ENCODE measurements around the gene XG.
"Not testable (repeated sequence)": the region's sequence is repeated elsewhere in the genome, so short reads cannot be mapped to it uniquely, and the experiment has no call there.

The XG gene

DNA sequence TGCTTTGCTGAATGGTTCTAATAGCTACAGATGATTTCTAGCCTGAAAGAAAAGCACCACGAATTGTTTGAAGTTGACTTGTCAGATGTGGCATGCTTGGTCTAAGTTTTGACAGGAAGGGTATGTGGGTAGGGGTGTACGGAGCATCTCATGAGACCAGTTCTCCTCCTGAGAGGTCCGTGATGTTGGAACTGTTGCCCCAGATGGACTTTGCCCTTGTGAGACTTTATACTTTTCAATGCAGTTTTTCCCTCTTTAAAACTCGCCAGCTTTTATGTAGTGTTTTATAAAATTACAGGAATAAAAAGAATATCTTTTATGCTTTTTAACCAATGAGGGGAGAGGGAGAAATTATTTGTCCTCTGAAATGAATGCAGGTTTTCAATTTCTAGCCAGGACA, 16.6 kb upstream of the XG start:
- no peak for DNase-seq

DNA sequence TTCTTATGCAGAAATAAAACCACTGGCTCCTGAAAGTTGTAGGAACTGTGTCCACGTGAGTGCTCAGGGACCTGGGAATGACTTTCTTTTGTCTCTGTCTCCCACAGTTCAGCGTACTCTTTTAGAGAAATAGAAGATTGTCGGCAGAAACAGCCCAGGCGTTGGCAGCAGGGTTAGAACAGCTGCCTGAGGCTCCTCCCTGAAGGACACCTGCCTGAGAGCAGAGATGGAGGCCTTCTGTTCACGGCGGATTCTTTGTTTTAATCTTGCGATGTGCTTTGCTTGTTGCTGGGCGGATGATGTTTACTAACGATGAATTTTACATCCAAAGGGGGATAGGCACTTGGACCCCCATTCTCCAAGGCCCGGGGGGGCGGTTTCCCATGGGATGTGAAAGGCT, 11.2 kb upstream of the XG start:
- DNase-seq, result no peak

DNA sequence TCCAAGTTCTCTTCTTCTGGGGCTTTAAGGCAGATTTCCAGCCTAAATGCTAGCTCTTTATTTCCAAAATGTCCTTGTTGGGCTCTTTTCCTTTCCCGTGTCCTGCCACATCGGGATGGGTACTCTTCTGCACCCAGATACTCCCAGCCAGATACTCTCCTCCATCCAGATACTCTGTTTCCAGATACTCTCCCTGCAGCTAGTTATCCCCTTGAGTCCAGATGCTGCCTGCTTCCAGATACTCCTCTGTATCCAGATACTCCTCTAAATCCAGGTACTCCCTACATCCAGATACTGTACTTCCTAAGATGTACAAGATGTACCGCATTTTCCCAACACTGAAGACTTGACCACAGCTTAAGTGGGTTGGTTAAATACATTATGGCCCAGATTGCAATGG, 10.5 kb upstream of the XG start:
- DNase-seq, result no peak

DNA sequence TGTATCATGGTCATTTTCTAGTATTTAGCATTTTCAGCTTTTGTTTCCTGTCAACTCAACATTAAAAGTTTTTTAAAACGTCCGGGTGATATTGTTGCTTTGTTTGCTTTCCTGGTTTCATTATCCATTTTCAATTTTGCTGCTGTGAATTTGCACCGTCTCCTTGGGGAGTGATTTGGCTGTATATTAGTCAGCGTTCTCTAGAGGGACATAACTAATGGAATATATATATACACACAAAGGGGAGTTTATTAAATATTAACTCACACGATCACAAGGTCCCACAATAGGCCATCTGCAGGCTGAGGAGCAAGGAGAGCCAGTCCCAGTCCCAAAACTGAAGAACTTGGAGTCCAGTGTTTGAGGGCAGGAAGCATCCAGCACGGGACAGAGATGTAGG, 5.6 kb upstream of the XG start:
- not testable (repeated sequence) for DNase-seq

DNA sequence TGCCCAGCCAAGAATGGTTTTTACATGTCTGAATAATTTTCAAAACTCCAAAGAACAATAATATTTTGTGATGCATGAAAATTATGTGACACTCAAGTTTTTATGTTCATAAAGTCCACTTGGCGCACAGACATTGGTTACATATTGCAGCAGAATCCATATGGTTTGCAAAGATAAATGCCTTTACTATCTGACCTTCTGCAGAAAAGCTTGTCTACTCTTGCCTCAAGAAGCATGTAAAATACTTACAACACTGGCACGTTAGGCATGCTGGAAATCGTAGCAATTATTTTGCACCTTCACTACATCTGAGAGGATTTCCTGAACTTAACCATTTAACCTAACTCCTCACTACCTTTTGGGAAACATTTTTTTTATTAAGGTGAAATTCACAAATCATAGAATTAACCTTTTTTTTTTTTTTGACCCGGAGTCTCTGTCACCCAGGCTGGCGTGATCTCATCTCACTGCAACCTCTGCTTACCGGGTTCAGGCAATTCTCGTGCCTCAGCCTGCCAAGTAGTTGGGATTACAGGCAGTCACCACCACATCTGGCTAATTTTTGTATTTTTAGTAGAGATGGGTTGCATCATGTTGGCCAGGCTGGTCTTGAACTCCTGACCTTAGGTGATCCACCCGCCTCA, 3.5 kb upstream of the XG start:
- no peak for DNase-seq

DNA sequence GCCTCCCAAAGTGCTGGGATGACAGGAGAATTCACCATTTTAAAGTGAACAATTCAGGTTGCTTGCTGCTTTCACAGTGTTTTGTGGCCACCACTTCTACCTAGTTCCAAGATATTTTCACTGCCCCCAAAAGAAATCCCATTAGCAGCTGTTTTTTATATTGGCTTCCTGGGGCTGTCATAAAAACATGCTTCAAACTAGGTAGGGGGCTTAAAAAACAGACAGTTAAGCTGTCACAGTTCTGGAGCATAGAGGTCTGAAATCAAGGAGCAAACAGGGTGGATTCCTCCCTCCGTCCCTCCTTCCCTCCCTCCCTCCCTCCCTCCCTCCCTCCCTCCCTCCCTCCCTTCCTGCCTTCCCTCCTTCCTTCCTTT, 3.0 kb upstream of the XG start:
- DNase-seq, result no peak

DNA sequence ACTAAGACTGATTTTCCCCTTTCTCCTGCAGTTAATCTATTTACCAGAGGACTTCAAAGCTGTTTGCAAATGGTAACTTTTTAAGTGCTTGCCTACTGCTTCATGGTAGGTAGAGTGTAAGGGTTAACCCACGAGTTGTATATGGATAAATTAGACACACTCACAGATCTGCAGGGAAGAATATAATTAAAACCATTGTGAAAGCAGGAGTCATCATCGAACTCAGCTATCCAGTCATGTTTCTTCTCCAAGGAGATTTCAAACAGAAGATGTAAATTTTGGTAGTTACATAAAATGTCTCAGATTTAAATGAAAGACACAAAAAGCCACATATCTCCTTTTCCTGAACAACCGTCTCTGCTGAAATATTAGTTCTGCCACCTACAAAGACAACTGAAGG, 549 bp upstream of the XG start:
- DNase-seq, result no peak

DNA sequence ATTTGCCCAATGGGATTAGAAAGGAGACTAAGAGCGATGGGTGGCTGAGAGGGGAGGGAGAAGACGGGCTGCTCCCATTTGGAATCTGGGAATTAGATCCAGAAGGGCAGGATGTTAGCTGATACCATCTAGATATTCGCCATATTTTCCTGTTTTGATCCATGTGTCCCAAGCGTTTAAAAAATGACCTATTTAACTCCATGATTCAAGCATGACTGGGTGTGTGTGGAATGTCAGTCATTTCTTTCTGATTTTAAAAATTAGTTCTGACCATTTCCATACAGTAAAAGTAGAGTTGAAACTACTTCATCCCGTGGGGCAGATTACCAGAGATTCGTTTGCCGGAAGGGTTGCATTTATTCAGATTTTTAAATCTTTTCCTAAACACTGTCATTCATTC, 601 bp downstream of the XG start:
- DNase-seq, result not testable (repeated sequence)

DNA sequence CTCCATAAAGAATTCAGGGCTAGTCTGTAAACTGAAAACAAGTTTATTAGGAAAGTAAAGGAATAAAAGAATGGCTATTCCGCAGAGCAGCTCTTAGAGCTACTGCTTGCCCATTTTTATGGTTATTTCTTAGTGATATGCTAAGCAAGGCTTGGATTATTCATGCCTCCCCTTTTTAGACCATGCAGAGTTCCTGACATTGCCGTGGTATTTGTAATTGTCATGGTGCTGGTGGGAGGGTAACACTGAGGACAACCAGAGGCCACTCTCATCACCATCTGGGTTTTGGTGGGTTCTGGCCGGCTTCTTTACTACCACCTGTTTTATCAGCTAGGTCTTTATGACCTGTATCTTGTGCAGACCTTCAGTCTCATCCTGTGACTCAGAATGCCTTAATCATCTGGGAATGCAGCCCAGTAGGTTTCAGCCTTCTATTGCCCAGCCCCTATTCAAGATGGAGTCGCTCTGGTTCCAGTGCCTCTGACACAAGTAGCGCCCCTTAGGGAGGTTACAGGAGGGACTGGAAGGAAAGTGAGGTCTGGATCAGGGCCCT, 3.4 kb downstream of the XG start:
- DNase-seq, result not testable (repeated sequence)

DNA sequence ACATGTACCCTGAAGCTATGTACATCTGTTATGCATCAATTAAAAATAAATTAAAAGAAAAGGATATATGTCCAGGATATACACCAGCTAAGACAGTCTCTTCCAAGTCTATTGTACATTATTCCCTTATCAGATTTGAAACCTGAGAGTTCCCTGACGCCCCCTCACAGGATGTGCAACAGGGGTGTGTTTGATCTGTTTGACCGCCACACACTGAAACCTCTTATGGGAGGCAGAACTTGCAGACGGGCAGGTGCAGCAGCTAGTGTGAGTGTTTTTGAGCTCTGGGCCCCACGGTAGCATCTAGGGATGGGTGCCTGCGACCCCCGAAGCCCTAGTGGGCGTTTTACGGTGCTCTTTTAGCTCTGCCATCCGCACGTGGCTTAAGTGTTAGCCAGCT, 4.7 kb downstream of the XG start:
- no peak for DNase-seq

DNA sequence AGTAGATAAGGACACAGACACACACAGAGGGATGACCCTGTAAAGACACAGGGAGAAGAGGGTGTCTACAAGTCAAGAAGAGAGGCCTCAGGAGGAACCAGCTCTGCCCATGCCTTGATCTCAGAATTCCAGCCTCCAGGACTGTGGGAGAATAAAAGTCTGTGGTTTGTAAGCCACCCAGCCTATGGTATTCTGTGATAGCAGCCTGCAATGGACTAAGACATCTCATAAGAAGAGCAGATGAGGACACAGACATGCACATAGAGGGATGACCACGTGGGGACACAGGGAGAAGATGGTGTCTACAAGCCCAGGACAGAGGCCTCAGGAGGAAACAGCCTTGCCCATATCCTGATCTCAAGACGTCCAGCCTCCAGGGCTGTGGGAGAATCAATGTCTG, 9.4 kb downstream of the XG start:
- no peak for DNase-seq

DNA sequence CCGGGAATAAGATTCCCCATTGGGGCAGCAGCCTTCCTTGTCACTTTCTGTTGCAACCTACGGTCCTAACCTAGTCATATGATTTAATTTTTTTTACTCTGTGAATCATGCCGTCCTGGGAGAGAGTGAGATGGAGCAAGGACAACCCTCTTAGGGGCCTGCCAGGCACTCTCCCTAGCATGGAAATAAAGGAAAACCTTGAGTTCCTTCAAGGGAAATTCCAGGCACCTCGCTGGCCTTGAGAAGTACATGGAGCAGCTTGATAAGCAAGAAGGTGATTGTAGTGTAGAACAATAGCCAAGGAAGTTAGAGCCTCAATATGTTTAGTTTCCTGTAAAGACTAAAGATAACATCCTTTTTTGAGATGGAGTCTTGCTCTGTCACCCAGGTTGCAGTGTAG, 10.8 kb downstream of the XG start:
- not testable (repeated sequence) for DNase-seq

DNA sequence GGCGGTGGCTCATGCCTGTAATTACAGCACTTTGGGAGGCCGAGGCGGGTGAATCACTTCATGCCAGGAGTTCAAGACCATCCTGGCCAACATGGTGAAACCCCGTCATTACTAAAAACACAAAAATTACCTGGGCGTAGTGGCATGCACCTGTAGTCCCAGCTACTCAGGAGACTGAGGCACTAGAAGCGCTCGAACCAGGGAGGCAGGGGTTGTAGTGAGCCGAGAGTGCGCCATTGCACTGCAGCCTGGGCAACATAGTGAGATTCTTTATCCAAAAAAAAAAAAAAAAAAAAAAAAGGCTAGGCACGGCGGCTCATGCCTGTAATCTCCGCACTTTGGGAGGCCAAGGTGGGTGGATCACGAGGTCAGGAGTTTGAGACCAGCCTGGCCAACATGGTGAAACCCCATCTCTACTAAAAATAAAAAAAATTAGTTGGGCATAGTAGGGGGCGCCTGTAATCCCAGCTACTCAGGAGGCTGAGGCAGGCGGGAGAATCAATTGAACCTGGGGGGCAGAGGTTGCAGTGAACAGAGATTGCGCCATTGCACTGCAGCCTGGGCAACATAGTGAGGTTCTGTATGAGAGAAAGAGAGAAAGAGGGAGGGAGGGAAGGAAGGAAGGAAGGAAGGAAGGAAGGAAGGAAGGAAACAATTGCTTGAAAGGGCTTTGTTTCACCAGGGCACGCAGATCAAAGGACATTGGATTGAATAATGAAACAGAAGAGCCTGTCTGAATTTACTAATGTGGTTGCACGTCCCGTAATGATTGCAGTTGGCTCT, 13.1 kb downstream of the XG start:
- not testable (repeated sequence) for DNase-seq

DNA sequence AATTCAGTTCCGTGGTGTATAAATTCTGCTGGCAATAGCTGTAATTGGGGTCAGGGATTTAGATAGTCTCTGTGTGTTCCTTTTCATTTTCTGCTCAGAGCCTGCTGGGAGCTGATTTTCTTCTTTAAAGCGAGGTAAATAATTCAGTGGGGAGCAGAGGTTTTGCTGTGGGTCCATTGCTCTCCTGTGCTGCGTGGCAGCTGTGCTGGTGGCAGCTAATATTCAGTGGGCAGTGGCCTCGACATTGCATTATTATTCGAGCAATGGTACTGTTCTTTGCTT, 13.7 kb downstream of the XG start:
- no peak for DNase-seq

DNA sequence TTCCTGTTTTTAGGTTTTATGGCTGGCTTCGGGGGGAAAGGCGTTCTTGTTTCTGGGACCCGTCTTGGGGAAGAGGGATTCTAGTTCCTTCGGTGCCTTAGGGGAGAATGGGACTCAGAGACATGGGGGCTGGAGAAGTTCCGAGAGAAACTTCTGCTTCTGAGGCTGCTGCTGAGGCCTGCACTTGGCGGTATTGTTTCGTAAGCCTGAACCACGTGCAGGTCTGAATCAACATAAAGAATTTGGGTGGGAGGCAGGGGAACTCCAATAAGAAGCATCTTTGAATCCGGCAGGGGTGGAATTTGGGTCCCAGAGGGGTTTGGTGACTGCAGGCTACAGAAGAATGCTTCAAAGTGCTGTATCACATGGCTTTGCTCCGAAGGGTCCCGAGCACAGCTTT, 15.1 kb downstream of the XG start:
- DNase-seq, result no peak

DNA sequence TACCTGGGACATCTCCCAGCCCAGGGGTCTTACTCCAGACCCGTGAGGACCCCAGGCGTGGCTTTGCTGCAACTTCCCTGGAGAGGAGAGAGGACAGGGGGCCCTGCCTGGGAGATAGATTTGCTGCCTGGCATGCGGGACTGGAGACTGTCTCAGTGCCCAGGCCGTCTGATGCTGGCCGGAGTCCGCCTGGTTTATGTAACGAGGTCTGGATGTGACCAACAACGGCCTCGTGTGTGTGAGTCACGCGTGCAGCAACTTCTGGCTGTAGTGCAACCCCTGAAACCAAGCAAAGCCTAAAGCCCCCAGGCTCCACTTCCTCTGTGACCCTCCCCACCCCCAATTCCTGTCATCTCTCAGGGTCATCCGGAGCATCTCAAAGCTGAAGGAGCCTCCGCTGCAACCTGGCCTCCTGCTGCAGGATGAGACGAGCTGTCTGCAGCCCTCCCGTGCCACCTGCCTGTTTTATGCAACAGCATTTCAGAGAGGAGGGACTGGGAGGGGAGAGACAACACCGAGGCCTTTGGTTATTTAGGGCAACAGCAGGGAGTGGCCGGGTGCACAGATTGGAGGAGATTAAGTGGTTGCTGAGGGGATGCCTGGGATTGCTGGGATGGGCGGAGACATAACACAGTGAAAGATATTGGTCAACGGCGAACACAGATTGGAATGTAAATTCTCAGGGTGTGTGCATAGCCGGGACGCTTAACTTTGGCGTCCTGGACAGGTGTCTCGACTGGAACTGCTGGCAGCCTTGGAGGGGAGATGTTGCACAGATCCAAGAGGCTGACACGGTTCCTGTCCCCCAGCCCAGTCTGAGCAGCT, 16.0 kb downstream of the XG start:
- DNase-seq, result no peak

DNA sequence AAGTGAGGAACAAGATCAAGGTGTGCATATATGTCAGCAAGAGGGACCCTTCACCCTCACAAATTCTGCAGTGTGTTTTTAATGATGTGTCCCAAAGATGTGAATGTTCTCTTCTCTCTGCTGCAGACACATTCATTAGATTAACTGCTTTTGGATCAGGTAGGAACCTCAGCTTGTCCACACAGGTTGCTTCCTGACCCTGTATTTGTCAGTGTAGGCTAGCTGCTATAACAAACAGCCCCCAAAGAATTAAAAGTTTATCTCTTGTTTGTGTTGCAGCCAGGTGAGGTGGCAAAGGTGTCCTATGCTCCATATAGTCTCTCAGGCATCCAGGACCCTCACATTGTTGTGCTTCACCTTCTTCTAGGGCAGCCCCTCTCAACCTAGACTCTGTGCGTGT, 17.8 kb downstream of the XG start:
- no peak for DNase-seq

DNA sequence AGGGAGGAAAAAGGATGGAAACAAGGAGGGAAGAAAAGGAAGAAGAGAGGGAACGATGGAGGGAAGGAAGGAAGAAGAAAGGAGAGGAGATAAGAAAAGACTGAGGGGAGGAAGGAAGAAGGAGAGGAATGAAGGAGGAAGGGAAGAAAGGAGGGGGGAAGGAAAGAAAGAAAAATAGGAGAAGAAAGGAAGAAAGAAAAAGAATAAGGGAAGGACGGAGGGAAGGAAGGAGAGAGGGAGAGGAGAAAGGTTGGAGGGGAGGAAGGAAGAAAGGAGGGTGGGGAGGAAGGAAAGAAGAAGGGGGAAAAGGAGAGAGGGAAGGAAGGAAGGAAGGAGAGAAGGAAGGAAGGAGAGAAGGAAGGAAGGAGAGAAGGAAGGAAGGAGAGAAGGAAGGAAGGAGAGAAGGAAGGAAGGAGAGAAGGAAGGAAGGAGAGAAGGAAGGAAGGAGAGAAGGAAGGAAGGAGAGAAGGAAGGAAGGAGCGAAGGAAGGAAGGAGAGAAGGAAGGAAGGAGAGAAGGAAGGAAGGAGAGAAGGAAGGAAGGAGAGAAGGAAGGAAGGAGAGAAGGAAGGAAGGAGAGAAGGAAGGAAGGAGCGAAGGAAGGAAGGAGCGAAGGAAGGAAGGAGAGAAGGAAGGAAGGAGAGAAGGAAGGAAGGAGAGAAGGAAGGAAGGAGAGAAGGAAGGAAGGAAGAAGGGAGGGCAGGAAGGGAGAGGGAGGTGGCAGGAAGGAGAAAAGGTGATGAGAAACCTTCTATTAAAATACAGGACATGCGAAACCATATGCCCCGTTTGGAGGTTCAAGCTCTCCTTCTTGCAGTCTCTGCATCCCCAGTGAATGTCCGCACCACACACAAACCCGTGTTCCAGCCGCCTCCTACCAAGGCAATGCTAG, 21.6 kb downstream of the XG start:
- DNase-seq, result not testable (repeated sequence)

DNA sequence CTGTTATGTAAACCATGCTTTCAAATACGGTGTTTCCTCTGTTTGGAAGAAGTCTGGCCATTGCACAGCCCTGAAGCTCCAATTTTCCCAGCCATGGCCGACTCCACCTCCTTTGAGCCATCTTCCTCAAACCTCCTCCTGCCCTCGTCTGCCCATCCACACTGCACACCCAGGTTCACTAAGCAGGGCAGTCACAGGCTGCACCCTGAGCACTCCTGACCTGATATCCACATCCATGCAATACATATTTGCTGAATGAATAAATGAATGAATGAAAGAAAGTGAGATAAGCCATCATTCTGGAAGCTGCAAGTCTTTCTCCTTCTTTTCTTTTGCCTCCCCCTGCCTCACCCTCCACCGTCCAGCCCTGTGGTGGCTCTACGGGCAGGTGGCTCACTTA, 22.2 kb downstream of the XG start:
- DNase-seq, result no peak

DNA sequence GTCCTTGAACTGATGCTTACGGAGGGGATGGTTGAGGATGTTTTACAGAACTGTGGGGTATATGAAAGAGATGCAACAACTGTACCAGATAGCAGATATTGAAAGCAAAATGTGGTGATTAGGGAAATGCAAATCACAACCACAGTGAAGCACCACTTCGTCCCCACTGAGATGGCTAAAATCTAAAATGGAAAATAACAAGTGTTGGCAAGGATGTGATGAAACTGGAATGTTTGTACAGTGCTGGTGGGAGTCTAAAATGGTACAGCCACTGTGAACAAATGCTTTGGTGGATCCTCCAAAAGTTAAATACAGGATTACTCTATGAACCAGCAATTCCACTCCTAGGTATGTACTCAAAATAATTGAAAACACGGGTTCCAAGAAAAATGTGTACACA, 22.9 kb downstream of the XG start:
- DNase-seq, result no peak

DNA sequence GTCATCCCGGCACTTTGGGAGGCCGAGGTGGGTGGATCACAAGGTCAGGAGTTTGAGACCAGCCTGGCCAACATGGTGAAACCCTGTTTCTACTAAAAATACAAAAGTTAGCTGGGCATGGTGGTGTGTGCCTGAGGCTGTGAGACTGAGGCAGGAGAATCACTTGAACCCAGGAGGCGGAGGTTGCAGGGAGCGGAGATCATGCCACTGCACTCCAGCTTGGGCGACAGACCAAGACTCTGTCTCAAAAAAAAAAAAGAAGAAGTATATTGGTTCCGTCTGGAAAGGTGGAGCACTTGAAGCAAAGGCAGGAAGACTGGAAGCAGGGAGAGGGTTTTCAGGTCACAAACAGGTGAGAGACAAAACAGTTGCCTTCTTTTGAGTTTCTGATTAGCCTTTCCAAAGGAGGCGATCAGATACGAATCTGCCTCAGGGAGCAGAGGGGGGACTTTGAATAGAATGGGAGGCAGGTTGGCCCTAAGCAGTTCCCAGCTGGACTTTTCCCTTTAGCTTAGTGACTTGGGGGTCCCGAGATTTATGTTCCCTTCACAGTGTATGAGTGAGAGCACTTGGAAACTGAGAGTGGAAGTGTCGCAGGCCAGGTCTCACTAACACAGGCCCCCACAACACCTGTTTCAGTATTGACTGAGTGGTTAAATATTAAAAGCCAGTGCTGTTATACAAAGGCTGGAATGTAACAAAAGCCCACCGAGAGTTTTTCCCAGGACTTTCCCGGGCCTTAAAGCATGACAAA, 28.8 kb downstream of the XG start:
- not testable (repeated sequence) for DNase-seq

DNA sequence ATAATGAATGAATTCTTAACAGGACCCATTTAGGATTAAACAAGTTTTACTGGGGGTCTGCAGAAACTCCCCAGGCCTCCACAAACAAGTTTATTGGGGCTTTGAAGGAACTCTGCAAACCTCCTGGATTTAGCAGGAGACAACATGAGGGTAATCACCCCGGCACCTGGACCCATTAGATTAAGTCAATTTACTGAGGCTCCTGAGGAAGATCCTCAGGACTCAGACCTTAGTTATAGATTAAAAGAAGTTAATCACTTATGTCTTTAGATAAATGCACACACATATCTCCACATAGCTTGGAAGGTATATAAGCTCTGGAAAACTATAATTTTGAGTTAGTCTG, 29.4 kb downstream of the XG start:
- DNase-seq, result no peak

Measured in activated CD8-positive, alpha-beta memory T cell treated with anti-CD3 and anti-CD28 coated beads for 24 hours (primary cell).